GM21619 (cell line): ENCODE measurements around the gene MAPK8IP2.
"Not testable (repeated sequence)": the region's sequence is repeated elsewhere in the genome, so short reads cannot be mapped to it uniquely, and the experiment has no call there.

ENCODE experiments used
- ATAC-seq: cut with Tn5 transposase; IDR thresholded peaks from one replicate; pipeline ENCODE4 v1.9.1; 2021; ENCODE audit not compliant: unreplicated experiment

The MAPK8IP2 gene

GRCh38 chr22:50599816-50600455, 657 bp upstream of the MAPK8IP2 start:
- no peak for ATAC-seq

GRCh38 chr22:50600967-50601668, 525 bp downstream of the MAPK8IP2 start:
- ATAC-seq = no peak

- no peak for ATAC-seq
Measured at GRCh38 chr22:50601669-50602337, 1.2 kb downstream of the MAPK8IP2 start.

GRCh38 chr22:50602338-50602700, 1.7 kb downstream of the MAPK8IP2 start:
- ATAC-seq = no peak

GRCh38 chr22:50603511-50604255, 3.1 kb downstream of the MAPK8IP2 start:
- no peak for ATAC-seq

- no peak for ATAC-seq
Measured at GRCh38 chr22:50604256-50605001, 3.8 kb downstream of the MAPK8IP2 start.

GRCh38 chr22:50605002-50605612, 4.5 kb downstream of the MAPK8IP2 start:
- no peak for ATAC-seq

GRCh38 chr22:50605613-50606074, 5.1 kb downstream of the MAPK8IP2 start:
- no peak for ATAC-seq

GRCh38 chr22:50606165-50606945, 5.8 kb downstream of the MAPK8IP2 start:
- ATAC-seq = no peak

- no peak for ATAC-seq
Measured at GRCh38 chr22:50606946-50607658, 6.5 kb downstream of the MAPK8IP2 start.

GRCh38 chr22:50607659-50608020, 7.0 kb downstream of the MAPK8IP2 start:
- no peak for ATAC-seq

GRCh38 chr22:50608058-50608840, 7.7 kb downstream of the MAPK8IP2 start:
- ATAC-seq = not testable (repeated sequence)

- ATAC-seq = no peak
Measured at GRCh38 chr22:50608996-50609395, 8.4 kb downstream of the MAPK8IP2 start.

- ATAC-seq = no peak
Measured at GRCh38 chr22:50609599-50609998, 9.0 kb downstream of the MAPK8IP2 start.

- ATAC-seq = no peak
Measured at GRCh38 chr22:50610041-50610451, 9.5 kb downstream of the MAPK8IP2 start.

- no peak for ATAC-seq
Measured at GRCh38 chr22:50610581-50610980, 10.0 kb downstream of the MAPK8IP2 start.

GRCh38 chr22:50611341-50612060, 10.9 kb downstream of the MAPK8IP2 start:
- ATAC-seq = no peak

- ATAC-seq = no peak
Measured at GRCh38 chr22:50612168-50612527, 11.6 kb downstream of the MAPK8IP2 start.
